Forelimb muscle (tissue), 1 donor: Measurements from ENCODE around the gene LGI4. TPM values are rescaled to one million over a fixed set of nuclear protein-coding genes. Genes with fewer than 3 reads are reported as not detected.

Experiments
- DNase-seq: peaks from one replicate; pipeline ENCODE4 v3.0.0-alpha.2; 2013; ENCODE audit warnings: low read depth
- polyA plus RNA-seq: library from polyadenylated mRNA; unstranded; fragments of 120-200 nt; gene quantifications from one replicate; pipeline ENCODE4 v1.2.1, GENCODE V29; 2013; ENCODE audit not compliant: insufficient read length

The LGI4 gene
- polyA plus RNA-seq, result 9.0 TPM

- DNase-seq, result no peak
These were observed at the start of gene LGI4 for GRCh38 chr19:35134601-35135242. Gene LGI4 (minus strand): TSS chr19:35135059. CDS start chr19:35134680, 379 bp downstream.

GRCh38 chr19:35184267-35184666 is 49.4 kb upstream of the LGI4 start:
- DNase-seq, result no peak

- no peak for DNase-seq
These were observed 46.5 kb upstream of the LGI4 start for GRCh38 chr19:35181387-35181786.

GRCh38 chr19:35179830-35180229 is 45.0 kb upstream of the LGI4 start:
- no peak for DNase-seq

GRCh38 chr19:35178701-35179100 is 43.8 kb upstream of the LGI4 start:
- DNase-seq, result no peak

- DNase-seq, result no peak
These were observed 42.8 kb upstream of the LGI4 start for GRCh38 chr19:35177377-35178274.

GRCh38 chr19:35176181-35176570 is 41.3 kb upstream of the LGI4 start:
- DNase-seq, result no peak

GRCh38 chr19:35174226-35174625 is 39.4 kb upstream of the LGI4 start:
- no peak for DNase-seq

GRCh38 chr19:35171730-35172129 is 36.9 kb upstream of the LGI4 start:
- DNase-seq, result no peak

GRCh38 chr19:35170359-35171061 is 35.7 kb upstream of the LGI4 start:
- DNase-seq, result no peak

- no peak for DNase-seq
These were observed 34.5 kb upstream of the LGI4 start for GRCh38 chr19:35169221-35169995.

- no peak for DNase-seq
These were observed 33.3 kb upstream of the LGI4 start for GRCh38 chr19:35168196-35168595.

- no peak for DNase-seq
These were observed 32.6 kb upstream of the LGI4 start for GRCh38 chr19:35167251-35168119.

- no peak for DNase-seq
These were observed 31.5 kb upstream of the LGI4 start for GRCh38 chr19:35166100-35167063.

- DNase-seq, result no peak
These were observed 30.6 kb upstream of the LGI4 start for GRCh38 chr19:35165200-35166058.

GRCh38 chr19:35164418-35164817 is 29.6 kb upstream of the LGI4 start:
- DNase-seq, result no peak

GRCh38 chr19:35162471-35163326 is 27.8 kb upstream of the LGI4 start:
- no peak for DNase-seq

- DNase-seq, result no peak
These were observed 26.5 kb upstream of the LGI4 start for GRCh38 chr19:35161434-35161743.
